CD4-positive, alpha-beta T cell treated with Interleukin-21 for 1 hour (primary cell): Measurements from ENCODE around the gene VDAC2.
"Not testable (repeated sequence)": the region's sequence is repeated elsewhere in the genome, so short reads cannot be mapped to it uniquely, and the experiment has no call there.

Experiments
- DNase-seq: peaks from one replicate; pipeline ENCODE4 v3.0.0-alpha.2; 2020

Gene VDAC2

GRCh38 chr10:75201793-75202307 lies 8.7 kb upstream of the VDAC2 start:
- no peak for DNase-seq

- no peak for DNase-seq
Measured at GRCh38 chr10:75202321-75203045, 8.1 kb upstream of the VDAC2 start.

DNA sequence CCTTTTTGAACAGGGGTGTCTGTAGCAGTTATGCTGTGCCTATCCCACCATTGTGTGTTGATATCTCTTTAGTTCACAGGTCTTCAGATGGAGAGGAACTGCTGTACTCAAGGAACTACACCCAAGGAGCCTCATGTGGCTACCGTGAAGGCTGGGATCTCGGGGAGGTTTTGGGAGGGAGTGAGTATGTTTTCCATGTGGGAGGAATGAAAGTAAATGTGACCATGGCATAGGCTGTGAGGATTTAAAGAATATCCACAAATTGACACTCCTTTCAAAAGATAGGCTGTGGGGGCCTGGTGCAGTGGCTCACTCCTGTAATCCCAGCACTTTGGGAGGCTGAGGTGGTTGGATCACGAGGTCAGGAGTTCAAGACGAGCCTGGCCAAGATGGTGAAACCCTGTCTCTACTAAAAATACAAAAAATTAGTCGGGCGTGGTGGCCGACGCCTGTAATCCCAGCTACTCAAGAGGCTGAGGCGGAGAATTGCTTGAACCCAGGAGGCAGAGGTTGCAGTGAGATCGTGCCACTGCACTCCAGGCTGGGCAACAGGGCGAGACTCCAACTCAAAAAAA lies 7.5 kb upstream of the VDAC2 start:
- not testable (repeated sequence) for DNase-seq

DNA sequence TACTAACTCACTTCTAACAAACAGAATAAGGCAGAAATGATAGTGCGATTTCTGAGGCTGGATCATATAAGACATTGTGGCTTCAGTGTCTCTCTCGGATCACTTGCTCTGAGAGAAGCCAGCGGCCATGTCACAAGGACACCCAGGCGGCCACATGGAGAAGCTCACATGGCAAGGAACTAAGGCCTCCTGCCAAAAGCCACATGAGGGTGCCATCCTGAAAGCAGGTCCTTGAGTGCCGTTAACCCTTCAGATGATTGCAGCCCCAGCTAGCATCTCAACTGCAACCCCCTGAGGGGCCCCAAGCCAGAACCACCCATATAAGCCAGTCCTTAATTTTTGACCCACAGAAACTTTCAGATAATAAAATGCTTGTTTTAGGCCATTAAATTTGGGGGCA lies 6.9 kb upstream of the VDAC2 start:
- DNase-seq, result no peak

DNA sequence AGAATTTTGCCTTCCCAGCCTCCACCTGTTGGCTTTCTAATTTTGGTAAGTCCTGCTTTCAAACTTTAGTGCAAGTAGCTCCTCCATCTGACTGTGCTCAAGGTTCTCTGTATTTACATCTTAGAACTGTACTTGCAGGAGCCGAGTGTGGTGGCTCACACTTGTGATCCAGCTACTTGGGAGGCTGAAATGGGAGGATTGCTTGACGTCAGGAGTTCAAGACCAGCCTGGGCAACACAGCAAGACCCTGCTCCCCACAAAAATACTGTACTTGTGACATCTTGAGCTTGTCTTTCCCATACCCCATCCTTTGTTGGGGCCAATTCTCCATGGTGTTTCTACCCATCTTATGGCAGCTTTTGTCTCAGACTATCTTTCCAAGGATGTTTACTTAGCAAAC lies 4.7 kb upstream of the VDAC2 start:
- no peak for DNase-seq

- DNase-seq, result not testable (repeated sequence)
Measured at GRCh38 chr10:75206638-75207037, 4.0 kb upstream of the VDAC2 start.

- no peak for DNase-seq
Measured at GRCh38 chr10:75207079-75207856, 3.3 kb upstream of the VDAC2 start.

- no peak for DNase-seq
Measured at GRCh38 chr10:75207857-75208144, 2.8 kb upstream of the VDAC2 start.

- DNase-seq, result no peak
Measured at GRCh38 chr10:75208181-75208580, 2.4 kb upstream of the VDAC2 start.

DNA sequence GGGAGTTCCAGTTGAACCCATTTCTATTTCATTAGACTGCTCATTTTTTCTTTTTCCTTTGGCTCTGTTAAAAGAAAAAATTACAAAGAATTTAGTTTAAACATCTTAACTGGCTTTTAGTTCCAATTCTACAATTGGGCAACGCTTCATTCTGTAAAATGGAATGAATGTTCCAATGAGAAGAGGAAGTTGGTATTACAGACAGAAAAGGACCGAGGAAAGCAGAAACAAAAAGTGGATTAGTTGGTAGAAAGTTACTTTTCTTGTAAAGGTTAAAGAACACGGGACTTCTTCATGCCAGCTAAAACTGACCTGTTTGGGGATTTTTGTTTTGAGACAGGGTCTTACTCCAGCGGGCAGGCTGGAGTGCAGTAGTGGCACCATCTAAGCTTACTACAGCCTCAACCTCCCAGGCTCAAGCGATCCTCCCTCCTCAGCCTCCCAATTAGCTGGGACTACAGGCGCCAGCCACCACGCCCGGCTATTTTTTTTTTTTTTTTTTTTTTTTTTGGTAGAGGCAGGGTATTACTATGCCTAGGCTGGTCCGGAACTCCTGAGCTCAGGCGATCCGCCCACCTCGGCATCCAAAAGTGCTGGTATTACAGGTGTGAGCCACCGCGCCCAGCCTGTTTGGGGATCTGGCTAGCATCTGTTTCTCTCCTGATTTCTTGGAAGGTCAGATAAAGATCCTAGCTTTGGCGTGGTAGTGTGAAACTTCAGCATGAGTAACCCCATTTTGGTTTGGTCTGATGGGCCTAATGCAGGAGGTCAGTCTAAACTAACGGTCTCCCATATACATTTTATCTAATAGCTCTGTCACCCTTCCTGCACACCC lies 1.3 kb upstream of the VDAC2 start:
- peak; percentile 10 for DNase-seq

GRCh38 chr10:75209921-75210281 lies 695 bp upstream of the VDAC2 start:
- DNase-seq, result peak; percentile 81

DNA sequence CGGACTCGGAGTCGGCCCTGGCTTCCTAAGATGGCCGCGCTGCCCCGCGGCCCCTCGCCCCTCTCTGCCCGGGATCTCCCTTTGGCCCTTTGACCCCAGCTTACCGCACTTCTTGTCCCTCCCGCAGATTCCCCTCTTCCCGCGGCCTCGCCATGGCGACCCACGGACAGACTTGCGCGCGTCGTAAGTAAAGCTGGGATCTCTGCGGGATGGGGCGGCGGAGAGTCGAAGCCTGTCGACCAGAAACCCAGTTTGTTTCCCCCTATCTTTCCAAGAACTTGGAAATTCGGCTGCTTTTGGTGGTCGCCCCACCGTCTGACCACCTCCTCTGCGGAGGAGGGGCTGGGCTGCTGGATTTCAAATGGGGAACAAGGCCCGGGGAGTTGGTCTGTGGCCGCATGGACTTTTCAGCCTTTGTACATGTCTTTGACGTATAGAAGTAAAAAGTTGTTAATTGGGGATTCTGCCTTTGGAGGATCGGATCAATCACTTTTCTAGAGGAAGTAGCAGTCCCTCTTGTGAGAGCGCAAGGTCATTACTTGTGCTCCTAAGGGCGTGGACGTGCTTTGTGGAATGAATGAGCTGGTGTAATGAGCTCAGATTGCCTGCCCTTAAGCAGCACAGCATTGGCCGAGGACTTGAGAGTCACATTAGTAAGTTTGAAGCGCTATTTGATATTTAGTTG lies 553 bp downstream of the VDAC2 start:
- peak; percentile 49 for DNase-seq

- DNase-seq, result no peak
Measured at GRCh38 chr10:75212343-75212742, 1.7 kb downstream of the VDAC2 start.

DNA sequence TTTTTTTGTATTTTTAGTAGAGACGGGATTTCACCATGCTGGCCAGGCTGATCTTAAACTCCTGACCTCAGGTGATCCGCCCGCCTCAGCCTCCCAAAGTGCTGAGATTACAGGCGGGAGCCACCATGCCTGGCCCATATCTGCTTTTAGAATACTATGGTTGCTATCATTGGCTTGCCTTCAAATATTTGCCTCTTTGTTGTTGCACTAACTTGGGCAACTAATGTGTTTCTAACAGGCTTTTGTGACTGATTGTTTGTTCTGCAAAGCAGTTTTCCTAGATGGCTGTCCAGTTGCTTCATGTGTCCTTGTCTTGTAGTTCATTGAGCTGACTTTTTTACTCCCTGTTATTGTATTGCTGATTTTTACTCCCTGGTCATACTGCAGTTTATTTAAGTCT lies 9.7 kb downstream of the VDAC2 start:
- DNase-seq, result no peak

DNA sequence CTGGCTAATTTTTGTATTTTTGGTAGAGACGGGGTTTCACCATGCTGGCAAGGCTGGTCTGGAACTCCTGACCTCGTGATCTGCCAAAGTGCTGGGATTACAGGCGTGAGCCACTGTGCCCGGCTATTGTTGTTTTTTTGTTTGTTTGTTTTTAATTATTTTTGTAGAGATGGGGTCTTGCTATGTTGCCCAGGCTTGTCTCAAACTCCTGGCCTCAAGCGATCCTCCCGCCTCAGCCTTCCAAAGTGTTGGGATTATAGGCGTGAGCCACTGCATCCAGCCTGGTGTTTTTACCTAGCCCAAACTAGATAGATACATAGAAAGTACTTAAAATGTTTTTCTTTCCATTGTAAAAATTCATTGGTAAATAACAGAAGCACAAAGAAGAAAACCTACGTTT lies 10.9 kb downstream of the VDAC2 start:
- DNase-seq, result not testable (repeated sequence)

GRCh38 chr10:75223507-75223906 lies 12.9 kb downstream of the VDAC2 start:
- no peak for DNase-seq

DNA sequence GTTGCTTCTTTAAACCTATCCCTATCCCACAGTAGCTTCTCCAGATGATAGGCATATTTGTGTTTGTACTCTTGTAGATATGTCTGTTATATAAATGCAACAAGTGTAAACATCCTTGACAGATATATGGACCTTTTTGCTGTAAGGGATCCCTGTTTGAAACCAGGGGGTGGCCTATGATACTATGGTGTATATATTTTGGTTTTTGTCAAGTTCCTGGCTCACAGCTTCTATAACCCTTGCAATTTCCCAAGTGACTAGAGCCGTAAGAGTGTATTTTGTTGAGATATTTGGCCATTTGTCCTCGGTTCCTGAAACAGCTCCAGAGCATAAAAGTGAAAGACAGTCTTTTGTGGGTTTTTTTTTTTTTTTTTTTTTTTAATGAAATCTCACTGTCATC lies 15.5 kb downstream of the VDAC2 start:
- DNase-seq, result no peak

DNA sequence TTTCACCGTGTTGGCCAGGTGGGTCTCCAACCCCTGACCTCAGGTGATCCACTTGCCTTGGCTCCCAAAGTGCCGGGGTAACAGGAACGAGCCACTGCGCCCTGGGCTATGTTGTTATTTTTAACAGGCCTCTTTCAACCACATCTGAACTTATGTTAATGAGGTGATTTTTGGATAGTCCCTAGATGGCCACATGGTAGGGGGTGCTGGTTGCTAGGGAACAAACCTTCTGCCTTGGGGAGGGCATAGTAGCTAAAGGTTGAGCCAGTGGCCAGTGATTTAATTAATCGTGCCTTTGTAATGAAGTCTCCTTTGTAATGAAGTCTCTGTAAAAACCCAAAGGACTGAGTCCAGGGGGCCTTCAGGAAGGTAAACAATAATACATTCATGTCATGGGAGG lies 16.1 kb downstream of the VDAC2 start:
- no peak for DNase-seq

DNA sequence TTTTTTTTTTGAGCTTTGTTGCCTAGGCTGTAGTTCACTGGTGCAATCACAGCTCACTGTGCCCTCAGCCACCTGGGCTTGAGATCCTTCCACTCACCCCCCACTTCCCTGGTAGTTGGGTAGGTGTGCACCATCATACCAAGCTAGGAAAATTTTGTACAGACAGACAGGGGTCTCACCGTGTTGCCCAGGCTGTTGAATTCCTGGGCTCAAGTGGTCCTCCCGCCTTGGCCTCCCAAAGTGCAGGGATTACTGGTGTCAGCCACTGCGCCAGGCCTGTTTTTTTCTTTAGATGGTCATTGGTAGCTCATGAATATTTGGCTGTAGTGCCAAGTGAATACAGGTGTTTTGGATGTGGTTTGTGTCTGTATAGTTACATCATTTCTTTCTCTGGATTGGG lies 17.7 kb downstream of the VDAC2 start:
- DNase-seq, result no peak

DNA sequence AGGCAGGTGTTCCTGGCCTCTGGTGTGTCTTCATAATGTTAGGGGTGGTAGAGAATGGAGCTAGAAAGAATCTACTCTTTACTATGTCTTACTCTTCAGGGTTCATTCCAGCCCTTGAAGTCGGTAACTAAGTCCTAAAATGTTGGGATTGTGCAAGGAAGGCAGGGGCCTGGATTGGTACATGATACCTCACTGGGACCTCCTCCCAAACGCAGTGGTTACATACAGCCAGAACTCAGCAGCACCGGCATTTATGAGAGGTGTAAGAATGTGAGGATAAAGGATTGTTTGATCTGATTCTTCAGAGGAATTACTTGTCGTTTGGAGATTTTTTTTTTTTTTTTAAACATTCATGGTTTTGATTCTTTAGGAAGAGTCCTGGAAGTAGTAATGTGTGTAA lies 18.2 kb downstream of the VDAC2 start:
- no peak for DNase-seq

GRCh38 chr10:75229971-75230370 lies 19.4 kb downstream of the VDAC2 start:
- no peak for DNase-seq

GRCh38 chr10:75230600-75231038 lies 20.0 kb downstream of the VDAC2 start:
- peak; percentile 97 for DNase-seq
